Loucy (cell line): ENCODE measurements around the gene ZNF573.
"Not testable (repeated sequence)": the region's sequence is repeated elsewhere in the genome, so short reads cannot be mapped to it uniquely, and the experiment has no call there.

Source experiments
- H2AFZ ChIP-seq: fragments of 200-600 bp; sonication (generic); 2 replicates; pipeline ENCODE4 v1.6.0; 2016; ENCODE audit warnings: antibody characterized with exemption, mild to moderate bottlenecking, low read length, moderate library complexity
- H3F3A ChIP-seq: fragments of 200-600 bp; 2 replicates; pipeline ENCODE4 v1.6.0; 2016; ENCODE audit warnings: antibody characterized with exemption, low read depth, mild to moderate bottlenecking
- H3K27me3 ChIP-seq: fragments of 200-600 bp; sonication (generic); 2 replicates; pipeline ENCODE4 v1.6.1; 2014; ENCODE audit warnings: low read length, mild to moderate bottlenecking; ENCODE audit not compliant: insufficient read depth, poor library complexity, severe bottlenecking
- H3K36me3 ChIP-seq: fragments of 200-600 bp; sonication (generic); 2 replicates; pipeline ENCODE4 v1.6.1; 2016; ENCODE audit warnings: low read length; ENCODE audit not compliant: insufficient read depth
- H3K4me1 ChIP-seq: fragments of 200-600 bp; sonication (generic); 2 replicates; pipeline ENCODE4 v1.5.1; 2014; ENCODE audit warnings: low read length, mild to moderate bottlenecking; ENCODE audit not compliant: insufficient read depth, poor library complexity, severe bottlenecking
- H3K4me2 ChIP-seq: fragments of 200-600 bp; sonication (generic); 2 replicates; pipeline ENCODE4 v1.6.0; 2014; ENCODE audit warnings: antibody characterized with exemption, low read length, low read depth, mild to moderate bottlenecking; ENCODE audit not compliant: poor library complexity, severe bottlenecking
- H3K4me3 ChIP-seq: fragments of 200-600 bp; sonication (generic); 2 replicates; pipeline ENCODE4 v1.5.1; 2014; ENCODE audit warnings: low read length, mild to moderate bottlenecking, mixed read lengths; ENCODE audit not compliant: poor library complexity, severe bottlenecking
- H3K79me2 ChIP-seq: fragments of 200-600 bp; sonication (generic); 2 replicates; pipeline ENCODE4 v1.6.1; 2014; ENCODE audit warnings: low read length; ENCODE audit not compliant: insufficient read depth
- H3K9ac ChIP-seq: fragments of 200-600 bp; sonication (generic); 2 replicates; pipeline ENCODE4 v1.6.0; 2014; ENCODE audit warnings: mild to moderate bottlenecking, low read depth, low read length, moderate library complexity; ENCODE audit not compliant: poor library complexity, severe bottlenecking
- H3K9me2 ChIP-seq: fragments of 200-600 bp; sonication (generic); replicated peaks from 2 replicates; pipeline ENCODE4 v1.6.1; 2016; ENCODE audit warnings: low read depth, low read length, mixed read lengths
- H3K9me3 ChIP-seq: fragments of 200-600 bp; sonication (generic); 2 replicates; pipeline ENCODE4 v1.6.1; 2014; ENCODE audit warnings: mild to moderate bottlenecking, antibody characterized with exemption, low read length, low read depth; ENCODE audit not compliant: insufficient read depth
- H4K20me1 ChIP-seq: fragments of 200-600 bp; sonication (generic); 2 replicates; pipeline ENCODE4 v1.6.0; 2014; ENCODE audit warnings: antibody characterized with exemption, low read length, mild to moderate bottlenecking; ENCODE audit not compliant: insufficient read depth, poor library complexity, severe bottlenecking
- CTCF ChIP-seq: fragments of 200-600 bp; sonication (generic); conservative IDR thresholded peaks from 2 replicates; pipeline ENCODE4 v1.5.1; 2014; ENCODE audit warnings: mild to moderate bottlenecking, antibody characterized with exemption, low read length
- EZH2phosphoT487 ChIP-seq: fragments of 200-600 bp; IDR thresholded peaks from 2 replicates; pipeline ENCODE4 v1.6.1; 2018; ENCODE audit warnings: antibody characterized with exemption, mild to moderate bottlenecking, moderate library complexity, borderline replicate concordance

Gene ZNF573

GRCh38 chr19:37779127-37780005 lies at the start of gene ZNF573:
Gene ZNF573 (minus strand): TSS chr19:37779586. CDS start chr19:37773729, 5,857 bp downstream.
- Histone ChIP-seq H3K4me1 (peaks cover 4% of the 10 kb centered on the region), H3K36me3 (no peaks in the 10 kb centered on the region)
- TF ChIP-seq CTCF (peak; percentile 22; the same call in 1 of the 2 replicates), EZH2phosphoT487 (no peak)

DNA sequence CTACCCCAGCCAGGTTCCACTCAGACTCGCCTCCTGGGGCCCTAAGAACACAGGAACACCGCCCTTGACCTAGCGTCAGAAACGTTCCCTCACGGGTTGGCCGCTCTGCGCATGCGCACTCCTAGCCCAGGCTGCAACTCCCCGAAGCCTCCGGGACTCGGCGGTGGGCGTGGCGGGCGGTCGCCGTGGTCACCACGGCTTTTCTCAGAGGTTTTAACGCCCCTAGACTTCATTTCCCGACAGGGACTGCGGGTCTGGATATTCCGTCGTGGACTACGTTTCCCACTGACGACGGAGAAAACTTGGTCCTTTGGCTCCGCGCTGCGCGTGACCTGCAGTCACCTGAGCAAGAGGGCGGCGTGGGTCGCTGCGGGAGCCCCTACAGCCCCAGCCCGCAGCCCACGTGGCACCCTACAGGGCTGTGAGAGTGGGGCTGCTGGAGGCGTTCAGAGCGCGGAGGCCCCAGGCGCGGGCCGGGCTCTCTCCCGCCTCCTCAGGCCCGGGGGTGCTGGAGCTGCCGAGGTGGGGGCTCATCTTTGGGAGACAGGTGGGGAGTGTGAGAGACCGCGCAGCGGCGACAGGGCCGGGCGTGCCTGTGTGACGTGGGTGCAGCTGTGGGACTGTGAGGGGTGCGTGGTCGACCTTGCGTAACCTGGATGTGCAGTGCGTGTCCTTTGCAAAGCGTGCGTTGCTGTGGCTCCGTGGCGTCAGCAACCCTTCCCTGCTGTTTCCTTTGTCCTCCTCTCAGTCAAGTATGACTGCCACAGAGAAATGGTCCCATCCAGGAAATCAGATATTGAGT lies 38.0 kb upstream of the ZNF573 start:
- H3K9me3 ChIP-seq = no peaks in the 10 kb centered on the region; the same call in 1 of the 2 replicates
- H3K9ac ChIP-seq = no peak overlapping the region

More at GRCh38 chr19:37779127-37780005, at the start of gene ZNF573:
- no peaks in the 10 kb centered on the region for H3K9me3 ChIP-seq
- peak within 1 kb of the TSS; percentile 91 for H3K4me2 ChIP-seq
- H3K9ac ChIP-seq = peak within 1 kb of the TSS; percentile 84
- peak within 1 kb of the TSS; percentile 97 for H3K4me3 ChIP-seq
- H4K20me1 ChIP-seq = no peaks in the 10 kb centered on the region
- no peaks in the 10 kb centered on the region for H3K27me3 ChIP-seq
- H3F3A ChIP-seq = no peaks in the 10 kb centered on the region
- peak within 1 kb of the TSS; percentile 99 for H2AFZ ChIP-seq
- H3K9me2 ChIP-seq = no peaks in the 10 kb centered on the region
- peaks cover 8% of the 10 kb centered on the region for H3K79me2 ChIP-seq

GRCh38 chr19:37815611-37816010 lies 36.2 kb upstream of the ZNF573 start:
- not testable (repeated sequence) for H3K9me2 ChIP-seq, H3K27me3 ChIP-seq, H3K9ac ChIP-seq, H4K20me1 ChIP-seq, H3K4me1 ChIP-seq, H3K4me2 ChIP-seq, H3F3A ChIP-seq, H3K9me3 ChIP-seq, H2AFZ ChIP-seq, H3K36me3 ChIP-seq, H3K4me3 ChIP-seq, H3K79me2 ChIP-seq

More for the DNA sequence above, 38.0 kb upstream of the ZNF573 start:
- no peaks in the 10 kb centered on the region for H3F3A ChIP-seq
- H3K4me1 ChIP-seq = no peaks in the 10 kb centered on the region
- H2AFZ ChIP-seq = no peak overlapping the region
- H3K27me3 ChIP-seq = no peaks in the 10 kb centered on the region
- H3K4me2 ChIP-seq = no peak overlapping the region
- no peak for TF ChIP-seq EZH2phosphoT487
- no peak for TF ChIP-seq CTCF
- H3K79me2 ChIP-seq = no peaks in the 10 kb centered on the region
- no peaks in the 10 kb centered on the region for H3K9me2 ChIP-seq
- no peak overlapping the region for H3K4me3 ChIP-seq
- no peaks in the 10 kb centered on the region for H4K20me1 ChIP-seq
- no peaks in the 10 kb centered on the region for H3K36me3 ChIP-seq
